Neural cell (in vitro differentiated cells): ENCODE measurements around the gene TTYH3.

ENCODE experiments used
- EP300 ChIP-seq: fragments of 450-650 bp; conservative IDR thresholded peaks from 2 replicates; pipeline ENCODE4 v1.6.1; 2014; ENCODE audit warnings: antibody characterized with exemption, mild to moderate bottlenecking, moderate library complexity; ENCODE audit not compliant: poor library complexity, severe bottlenecking
- EZH2 ChIP-seq: fragments of 200-600, 300-800 bp; shearing (Covaris generic), sonication (generic); IDR thresholded peaks from 2 replicates; pipeline ENCODE4 v1.6.1; 2014; ENCODE audit warnings: antibody characterized with exemption, low read length, borderline replicate concordance, mild to moderate bottlenecking; ENCODE audit not compliant: insufficient read depth, poor library complexity, severe bottlenecking
- MXI1 ChIP-seq: fragments of 450-650 bp; conservative IDR thresholded peaks from 2 replicates; pipeline ENCODE4 v1.6.1; 2014; ENCODE audit warnings: antibody characterized with exemption, mild to moderate bottlenecking; ENCODE audit not compliant: poor library complexity, severe bottlenecking
- POLR2AphosphoS5 ChIP-seq: IDR thresholded peaks from 2 replicates; pipeline ENCODE4 v1.6.1; 2012
- RAD21 ChIP-seq: fragments of 450-650 bp; conservative IDR thresholded peaks from 2 replicates; pipeline ENCODE4 v1.6.1; 2014; ENCODE audit warnings: antibody characterized with exemption, mild to moderate bottlenecking, moderate library complexity
- SMC3 ChIP-seq: fragments of 450-650 bp; conservative IDR thresholded peaks from 2 replicates; pipeline ENCODE4 v1.6.1; 2014; ENCODE audit warnings: antibody characterized with exemption, mild to moderate bottlenecking, moderate library complexity; ENCODE audit not compliant: poor library complexity
- TAF1 ChIP-seq: IDR thresholded peaks from 2 replicates; pipeline ENCODE4 v1.6.1; 2012; ENCODE audit warnings: low read depth
- TF ChIP-seq, protein P1 (sequence below): fragments of 450-650 bp; IDR thresholded peaks from 2 replicates; pipeline ENCODE4 v1.5.1; 2014; ENCODE audit warnings: antibody characterized with exemption, mild to moderate bottlenecking, moderate library complexity; ENCODE audit not compliant: poor library complexity, severe bottlenecking

DNA sequence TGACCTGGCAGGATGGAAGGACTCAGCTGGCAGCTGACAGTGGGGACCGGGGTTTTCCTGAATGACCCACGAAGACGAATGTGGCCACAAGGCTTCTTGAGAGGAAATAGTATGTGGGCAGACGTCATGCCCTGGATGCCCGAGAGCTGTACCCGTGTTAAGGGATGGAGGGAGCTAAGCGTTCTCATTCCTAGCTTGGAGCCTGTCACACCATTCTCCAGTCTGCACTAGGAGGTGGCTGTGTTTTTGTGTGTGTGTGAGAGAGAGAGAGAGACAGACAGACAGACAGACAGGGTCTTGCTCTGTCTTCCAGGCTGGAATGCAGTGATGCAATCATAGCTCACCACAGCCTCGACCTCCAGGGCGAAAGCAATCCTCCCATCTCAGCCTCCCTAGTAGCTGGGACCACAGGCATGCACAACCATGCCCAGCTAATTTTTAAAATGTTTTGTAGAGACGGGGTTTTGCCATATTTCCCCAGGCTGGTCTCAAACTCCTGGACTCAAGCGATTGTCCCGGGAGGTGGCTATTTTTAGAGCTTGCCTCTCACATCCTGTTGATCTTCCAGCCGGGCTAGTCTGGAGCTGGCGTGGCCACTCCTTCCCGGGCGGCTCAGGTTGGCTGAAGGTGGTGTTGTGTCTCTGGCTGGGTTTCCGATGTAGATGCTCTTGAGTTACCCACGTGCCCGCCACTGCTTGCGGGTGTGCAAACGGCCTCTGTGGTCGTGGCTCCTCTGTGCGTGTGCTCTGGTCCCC lies 58.3 kb downstream of the TTYH3 start:
- no peak for TF ChIP-seq RAD21
- TF ChIP-seq, protein P1, sequence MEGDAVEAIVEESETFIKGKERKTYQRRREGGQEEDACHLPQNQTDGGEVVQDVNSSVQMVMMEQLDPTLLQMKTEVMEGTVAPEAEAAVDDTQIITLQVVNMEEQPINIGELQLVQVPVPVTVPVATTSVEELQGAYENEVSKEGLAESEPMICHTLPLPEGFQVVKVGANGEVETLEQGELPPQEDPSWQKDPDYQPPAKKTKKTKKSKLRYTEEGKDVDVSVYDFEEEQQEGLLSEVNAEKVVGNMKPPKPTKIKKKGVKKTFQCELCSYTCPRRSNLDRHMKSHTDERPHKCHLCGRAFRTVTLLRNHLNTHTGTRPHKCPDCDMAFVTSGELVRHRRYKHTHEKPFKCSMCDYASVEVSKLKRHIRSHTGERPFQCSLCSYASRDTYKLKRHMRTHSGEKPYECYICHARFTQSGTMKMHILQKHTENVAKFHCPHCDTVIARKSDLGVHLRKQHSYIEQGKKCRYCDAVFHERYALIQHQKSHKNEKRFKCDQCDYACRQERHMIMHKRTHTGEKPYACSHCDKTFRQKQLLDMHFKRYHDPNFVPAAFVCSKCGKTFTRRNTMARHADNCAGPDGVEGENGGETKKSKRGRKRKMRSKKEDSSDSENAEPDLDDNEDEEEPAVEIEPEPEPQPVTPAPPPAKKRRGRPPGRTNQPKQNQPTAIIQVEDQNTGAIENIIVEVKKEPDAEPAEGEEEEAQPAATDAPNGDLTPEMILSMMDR = no peak
- no peak for TF ChIP-seq EZH2
- TF ChIP-seq TAF1 = no peak
- no peak for TF ChIP-seq POLR2AphosphoS5
- no peak for TF ChIP-seq EP300
- TF ChIP-seq MXI1 = no peak
- no peak for TF ChIP-seq SMC3
